ENCODE results near the gene DAAM2. TPM values are rescaled to one million over a fixed set of nuclear protein-coding genes. Genes with fewer than 3 reads are reported as not detected.

Gene DAAM2
- total RNA-seq, 1 experiment from 2014 or later, result 4.0 TPM

DNA sequence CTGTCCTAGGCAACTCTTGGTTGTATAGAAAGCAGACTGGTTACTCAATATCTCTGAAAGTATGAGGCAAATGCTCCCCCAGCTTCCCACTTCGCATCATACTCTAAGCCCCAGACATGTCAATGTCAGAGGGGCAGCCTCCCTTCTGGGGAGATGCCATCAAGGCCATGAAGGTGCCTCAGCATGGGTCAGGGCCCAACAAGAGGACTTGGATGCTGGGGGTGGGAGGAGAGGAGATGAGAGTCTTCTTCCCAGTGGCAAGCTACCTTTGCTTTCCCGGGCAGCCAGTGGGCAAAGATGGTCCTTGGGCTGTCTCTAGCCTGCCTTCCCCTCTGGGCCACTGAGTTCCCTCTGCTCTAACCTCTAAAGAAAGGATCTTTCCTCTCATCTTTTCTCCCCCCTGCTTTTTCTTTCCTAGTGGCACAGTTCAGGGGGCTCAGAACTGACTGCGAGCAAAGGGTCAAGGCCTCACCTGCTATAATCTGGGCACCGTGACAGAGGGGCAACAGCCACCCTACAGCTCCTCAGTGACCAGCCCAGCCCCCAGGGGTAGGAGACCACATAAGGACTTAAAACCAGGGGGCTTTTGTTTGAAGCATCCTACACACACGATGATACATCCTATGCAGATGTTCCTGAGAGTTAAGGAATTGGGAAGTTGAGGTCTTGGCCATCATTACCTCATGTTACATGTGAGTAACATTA lies 115.8 kb downstream of the DAAM2 start:
- DNase-seq (ENCODE audit: low read depth), result no peak

DNA sequence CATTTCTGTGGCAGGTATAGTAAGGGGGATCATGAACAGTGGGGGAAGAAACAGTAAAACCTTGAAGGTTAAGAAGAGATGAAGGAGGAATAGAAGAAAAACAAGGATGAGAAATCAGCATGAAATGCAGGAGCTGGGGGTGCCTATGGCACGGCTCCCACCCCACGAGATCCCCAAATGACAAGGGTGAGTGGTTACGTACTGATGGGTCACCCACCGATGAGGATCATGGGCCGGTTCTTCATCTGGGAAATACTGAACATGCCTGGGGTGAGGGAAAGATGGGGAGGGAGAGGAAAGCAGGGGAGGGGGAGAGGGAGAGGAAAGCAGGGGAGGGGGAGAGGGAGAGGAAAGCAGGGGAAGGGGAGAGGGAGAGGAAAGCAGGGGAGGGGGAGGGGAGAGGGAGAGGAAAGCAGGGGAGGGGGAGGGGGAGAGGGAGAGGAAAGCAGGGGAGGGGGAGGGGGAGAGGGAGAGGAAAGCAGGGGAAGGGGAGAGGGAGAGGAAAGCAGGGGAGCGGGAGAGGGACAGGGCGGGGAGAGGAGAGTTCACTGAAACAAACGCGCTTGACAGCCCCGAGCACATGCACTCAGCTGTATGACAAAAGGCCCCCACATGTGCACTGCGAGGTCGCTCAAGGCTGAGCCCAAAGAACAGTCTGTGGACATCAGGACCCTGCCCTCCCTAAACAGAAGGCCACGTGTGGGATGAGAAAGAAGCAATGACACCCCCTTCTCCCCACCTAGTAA lies 116.8 kb downstream of the DAAM2 start:
- DNase-seq (ENCODE audit: low read depth), result no peak

DNA sequence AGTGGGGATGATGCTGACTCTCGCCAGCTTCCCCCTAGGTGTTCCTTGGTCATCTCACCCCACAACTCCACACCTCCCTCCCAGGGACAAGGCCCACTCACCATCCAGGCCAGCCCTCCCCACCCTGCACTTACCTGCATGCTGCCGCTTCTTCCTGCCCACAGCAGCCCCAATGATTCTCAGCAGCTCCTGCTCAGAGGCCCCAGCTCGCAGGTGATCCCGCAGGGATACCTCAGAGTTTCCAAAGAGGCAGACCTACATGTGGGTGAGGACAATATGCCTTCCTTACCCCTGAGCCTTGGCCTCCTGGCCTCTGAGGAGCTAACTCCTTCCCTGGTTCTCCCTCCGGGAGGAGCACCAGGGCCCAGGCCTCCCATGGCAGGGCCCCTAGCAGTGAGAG lies 117.5 kb downstream of the DAAM2 start:
- DNase-seq (ENCODE audit: low read depth), result no peak

DNA sequence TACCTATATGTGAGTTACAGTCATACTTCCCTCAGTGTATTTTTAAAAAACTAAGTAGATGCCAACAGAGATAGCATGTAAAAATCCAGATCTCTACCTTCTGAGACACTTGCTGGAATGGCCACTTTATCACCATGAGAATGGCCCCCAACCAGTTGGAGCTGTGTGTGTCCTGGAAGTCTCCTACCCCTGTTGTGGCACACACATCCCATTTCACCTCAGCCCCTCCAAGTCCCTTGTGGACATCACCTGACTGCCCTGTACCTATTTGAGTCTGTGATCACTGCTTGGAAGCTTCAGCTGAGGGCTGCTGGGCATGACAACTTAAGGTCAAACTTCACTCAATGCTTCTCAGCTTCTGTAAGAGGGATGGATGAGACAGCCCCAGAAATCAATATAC lies 118.0 kb downstream of the DAAM2 start:
- DNase-seq (ENCODE audit: low read depth), result no peak

DNA sequence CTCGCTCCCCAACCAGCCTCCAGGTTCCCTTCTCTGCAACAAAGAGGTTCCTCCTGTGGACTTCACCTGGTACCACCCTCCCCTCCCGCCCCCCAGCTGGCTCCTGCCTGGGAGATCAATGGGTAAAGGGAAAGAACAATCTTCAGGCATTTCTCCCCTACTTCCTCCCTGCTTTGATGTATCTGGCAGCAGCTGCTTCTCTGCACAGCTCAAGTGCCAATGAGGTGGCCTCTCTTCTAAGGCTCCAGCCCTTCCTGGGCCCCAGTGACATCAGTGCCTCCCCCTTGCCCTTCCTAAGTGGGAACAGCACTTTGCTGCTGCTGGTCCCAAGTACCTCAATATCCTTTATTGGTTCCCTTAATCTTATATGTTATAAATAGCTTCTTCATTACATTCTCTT lies 118.6 kb downstream of the DAAM2 start:
- DNase-seq (ENCODE audit: low read depth), result no peak

DNA sequence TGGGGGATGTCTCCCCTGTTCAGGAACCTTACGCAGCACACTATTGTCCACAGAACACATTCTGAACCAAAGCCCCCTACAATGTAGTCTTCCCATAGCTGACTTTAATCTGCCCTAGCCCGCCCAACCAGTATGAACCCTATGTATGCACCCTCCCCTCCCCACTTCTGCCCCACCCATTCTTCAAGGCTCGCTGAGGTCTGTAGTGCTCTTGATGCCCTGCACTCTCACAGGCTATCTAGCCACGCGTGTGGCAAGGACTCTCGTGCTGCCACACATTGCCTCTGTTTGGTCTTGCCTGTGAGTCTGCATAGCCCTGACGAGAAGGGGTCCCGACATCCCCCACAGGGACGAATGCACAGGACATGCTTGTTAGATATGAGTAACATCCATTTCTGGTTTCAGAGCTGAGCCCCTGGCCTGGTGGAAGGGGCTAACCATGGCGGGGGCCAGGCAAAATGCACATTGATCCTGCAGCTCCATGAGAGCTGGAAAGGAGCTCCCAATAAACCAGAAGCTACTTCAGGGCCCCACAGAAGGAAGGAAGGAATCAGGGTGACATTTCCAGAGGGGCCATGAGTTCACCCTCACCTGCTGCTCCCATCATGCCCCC lies 119.4 kb downstream of the DAAM2 start:
- no peak for DNase-seq (ENCODE audit: low read depth)

DNA sequence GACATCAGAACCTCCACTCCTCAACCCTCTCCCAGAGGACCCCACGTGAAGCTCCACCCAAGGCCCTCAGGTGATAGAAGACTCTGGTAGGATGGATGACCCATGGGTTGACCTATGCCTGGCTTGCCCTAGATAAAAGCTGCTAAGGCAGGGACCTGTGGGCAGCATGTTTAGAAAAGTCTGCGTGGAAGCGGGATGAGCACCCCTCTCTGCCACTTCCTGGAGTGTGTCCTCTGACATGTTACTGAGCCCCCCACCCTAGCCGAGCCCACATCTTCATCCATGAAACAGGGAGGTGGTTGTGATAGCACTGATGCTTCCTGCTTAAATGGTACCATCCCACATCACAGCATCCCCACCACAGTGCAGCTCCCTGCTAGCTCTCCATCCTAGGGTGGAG lies 120.3 kb downstream of the DAAM2 start:
- DNase-seq (ENCODE audit: low read depth), result no peak

DNA sequence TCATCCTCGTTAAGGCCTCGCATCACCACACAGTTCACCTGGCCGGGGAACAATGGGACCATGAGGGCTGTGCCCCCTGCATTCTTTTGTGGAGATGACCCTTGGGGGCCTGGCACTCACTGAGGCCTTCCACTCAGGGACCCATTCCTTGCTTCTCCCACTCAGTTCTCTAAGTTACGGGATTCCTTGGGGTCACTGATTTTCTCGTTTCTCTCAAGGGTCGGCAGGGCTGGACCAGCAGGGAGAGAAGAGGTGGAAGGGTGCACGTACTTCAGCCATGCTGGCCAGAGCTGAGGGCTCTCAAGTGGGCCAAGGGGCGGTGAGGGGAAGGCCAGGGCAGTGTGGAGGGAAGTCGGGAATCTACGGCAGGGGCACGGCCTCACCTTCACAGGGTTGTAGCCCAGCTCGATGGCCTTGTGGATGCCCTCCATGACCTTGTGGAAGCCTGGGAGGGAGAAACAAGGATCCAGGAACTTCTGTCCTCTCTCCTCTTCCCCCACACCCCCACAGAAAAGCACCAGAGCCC lies 121.3 kb downstream of the DAAM2 start:
- no peak for DNase-seq (ENCODE audit: low read depth)

DNA sequence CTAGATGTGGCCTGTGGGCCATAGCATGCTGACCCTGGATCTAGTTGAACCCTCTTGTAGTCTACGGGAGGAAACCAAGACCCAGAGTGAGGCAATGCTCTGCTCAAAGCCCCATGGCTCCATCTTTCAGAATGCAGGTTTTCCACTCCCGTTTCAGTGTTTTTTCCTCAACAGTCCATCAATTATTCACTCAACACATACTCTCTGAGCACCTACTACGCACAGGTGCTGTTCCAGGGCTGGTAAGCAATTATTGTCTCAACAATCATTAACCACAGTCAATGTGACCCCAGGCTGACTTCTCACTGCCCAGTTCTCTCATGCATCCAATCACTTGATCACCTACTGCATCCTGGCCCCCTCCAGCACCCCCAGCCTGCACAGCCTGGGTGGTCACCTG lies 122.1 kb downstream of the DAAM2 start:
- DNase-seq (ENCODE audit: low read depth), result no peak

DNA sequence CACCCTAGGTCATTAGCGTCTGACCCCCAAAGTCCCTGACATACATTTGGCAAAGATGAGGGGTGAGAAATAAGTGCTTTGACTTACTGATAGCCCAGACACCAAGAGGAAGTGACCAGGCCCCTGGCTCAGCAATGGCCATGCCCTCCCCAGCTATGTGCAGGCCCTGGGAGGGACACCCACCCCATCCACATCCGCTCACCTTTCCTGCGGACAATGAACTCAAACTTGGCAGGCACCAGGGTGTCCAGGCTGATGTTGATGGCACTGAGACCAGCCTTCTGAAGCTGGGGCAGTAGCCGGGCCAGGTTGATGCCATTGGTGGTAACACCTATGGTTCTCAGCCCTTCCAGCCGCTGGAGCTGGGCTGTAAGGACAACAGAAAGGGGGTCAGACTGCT lies 123.7 kb downstream of the DAAM2 start:
- no peak for DNase-seq (ENCODE audit: low read depth)

DNA sequence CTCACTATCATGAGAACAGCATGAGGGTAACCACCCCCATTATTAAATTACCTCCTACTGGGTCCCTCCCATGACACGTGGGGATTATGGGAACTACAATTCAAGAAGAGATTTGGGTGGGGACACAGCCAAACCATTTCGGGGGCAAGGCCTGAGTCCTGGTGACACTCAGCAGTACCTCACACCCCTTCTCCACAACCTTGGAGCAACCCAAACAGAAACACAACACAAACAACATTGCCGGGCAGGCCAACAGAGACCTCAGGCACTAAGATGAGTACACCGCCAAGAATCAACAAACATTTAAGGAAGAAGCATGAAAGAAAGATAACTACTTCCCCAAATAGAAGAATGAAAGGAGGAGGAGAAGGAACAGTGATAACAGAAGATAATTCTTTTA lies 125.2 kb downstream of the DAAM2 start:
- DNase-seq (ENCODE audit: low read depth), result no peak

DNA sequence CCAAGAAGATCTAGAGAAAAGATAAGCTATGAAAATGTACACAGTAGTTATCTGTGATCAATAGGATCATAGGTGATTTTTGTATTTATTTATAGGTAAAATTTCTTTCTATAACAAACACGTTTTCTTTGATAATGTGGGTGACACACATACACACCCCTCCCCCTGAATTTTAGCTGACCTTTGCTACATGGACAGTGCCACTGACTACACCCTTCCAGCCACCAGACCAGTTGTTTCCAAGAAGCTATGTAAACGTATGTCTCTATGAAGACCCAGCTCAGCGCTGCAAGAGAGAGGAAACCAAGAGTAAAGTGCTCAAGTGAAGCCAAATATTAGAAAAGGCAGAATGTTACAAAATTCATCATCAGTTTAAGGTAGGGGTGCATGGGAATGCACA lies 125.8 kb downstream of the DAAM2 start:
- no peak for DNase-seq (ENCODE audit: low read depth)

DNA sequence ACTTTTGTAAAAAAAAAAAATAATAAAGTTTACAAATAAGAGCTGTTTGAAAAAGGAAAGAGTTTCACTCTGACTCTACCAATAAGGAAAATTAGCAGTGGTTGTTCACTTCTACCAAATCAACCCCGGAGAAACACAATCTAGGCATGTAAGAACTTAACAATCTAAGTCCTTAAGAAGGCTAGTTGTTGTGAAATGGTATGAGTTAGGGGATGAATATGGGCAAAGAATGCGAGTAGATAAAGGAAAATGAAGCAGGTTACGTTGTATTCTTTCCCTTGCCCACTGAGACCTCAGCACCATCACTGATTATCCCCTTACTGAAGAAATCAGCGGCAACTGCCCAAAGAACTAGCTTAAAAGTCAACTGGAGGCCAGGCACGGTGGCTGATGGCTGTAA lies 126.7 kb downstream of the DAAM2 start:
- no peak for DNase-seq (ENCODE audit: low read depth)

DNA sequence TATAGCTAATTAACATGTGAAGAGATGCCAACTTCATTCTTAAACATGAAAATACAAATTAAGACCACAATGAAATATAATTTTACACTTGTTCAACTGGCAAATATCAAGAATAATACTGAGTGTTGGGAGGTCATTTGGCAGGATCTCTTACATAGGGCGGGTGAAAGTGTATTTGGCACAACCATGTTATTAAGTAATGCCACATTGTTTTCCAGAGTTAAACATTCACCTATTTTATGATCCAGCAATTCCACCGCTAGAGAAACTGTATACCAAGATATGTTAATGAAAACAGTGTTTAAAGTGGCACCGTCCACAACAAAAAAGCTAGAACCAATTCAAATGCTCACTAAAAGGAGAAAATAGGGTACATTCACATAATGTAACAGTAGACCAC lies 128.0 kb downstream of the DAAM2 start:
- DNase-seq (ENCODE audit: low read depth), result no peak

DNA sequence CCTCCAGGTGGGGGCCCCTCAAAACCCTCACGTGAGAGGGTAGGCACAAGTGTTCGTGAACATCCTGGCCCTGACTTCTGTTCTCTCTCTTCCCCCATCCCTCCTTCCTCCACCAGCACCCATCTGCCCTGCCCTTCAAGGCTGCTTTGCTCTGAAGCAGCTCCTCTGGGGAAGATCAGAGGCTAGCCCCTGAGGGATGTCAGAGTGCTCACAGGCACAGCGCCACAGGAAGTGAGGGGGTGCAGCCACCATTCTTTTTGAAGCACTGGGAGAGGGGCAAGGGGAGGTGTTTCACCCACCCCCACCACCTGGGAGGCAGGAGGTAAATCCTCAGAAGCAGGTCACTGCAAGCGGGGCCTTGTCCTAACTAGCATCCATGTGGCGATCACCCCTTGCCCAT lies 130.6 kb downstream of the DAAM2 start:
- no peak for DNase-seq (ENCODE audit: low read depth)

DNA sequence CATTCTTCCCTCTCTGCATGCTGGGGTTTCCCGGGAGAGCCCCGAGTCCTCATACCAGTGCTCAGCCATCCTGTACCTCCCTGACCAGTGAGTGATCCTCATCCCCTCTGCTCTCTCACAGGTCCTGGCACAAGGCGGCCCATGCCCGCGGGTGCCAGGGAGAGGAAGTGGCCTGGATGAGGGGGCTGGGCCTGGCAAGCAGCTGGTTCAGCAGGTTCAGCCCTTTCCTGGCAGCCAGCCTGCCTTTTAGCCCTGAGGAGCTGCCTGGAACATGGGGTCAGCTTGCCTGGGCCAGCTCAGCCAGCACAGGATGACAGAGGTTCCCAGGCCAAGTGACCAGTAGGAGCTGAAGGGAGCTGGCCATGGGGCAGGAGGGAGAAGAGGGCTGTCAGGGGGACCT lies 131.2 kb downstream of the DAAM2 start:
- peak; percentile 41 for DNase-seq (ENCODE audit: low read depth)

DNA sequence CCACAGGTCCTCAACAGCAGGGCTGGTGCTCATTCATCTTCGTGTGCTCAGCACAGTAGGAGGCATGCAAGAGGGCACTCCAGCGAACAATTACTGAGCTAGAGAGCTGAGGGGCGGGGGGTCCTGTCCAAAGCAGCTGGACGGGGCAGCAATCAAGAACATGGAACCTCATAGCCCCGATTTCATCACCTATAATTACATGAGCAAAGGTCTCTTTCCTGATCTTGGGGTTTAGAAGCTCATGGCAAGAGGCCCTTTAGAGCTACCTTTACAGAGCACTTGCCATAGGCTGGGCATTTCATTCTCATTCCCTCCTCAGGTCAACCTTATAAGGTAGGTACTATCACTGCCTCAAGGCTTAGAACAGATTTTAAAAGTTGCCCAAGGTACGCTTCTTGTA lies 131.7 kb downstream of the DAAM2 start:
- DNase-seq (ENCODE audit: low read depth), result no peak

DNA sequence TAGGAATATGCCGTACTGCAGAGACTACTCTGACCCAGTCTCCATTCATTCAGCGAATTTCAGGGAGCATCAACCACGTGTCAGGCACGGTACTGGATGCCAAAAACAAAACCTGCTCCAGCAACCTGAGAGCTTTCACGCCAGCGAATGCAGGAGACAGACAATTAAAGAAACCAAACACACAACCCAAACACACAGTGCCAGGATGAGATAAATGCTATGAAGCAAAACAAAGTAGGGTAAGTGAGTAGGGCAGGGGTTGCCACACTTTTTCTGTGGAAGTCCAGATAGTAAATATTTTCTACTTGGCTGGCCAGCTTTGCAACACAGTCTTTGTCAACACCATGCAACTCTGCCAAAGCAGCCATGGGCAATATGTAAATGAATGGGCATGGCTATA lies 132.1 kb downstream of the DAAM2 start:
- no peak for DNase-seq (ENCODE audit: low read depth)

DNA sequence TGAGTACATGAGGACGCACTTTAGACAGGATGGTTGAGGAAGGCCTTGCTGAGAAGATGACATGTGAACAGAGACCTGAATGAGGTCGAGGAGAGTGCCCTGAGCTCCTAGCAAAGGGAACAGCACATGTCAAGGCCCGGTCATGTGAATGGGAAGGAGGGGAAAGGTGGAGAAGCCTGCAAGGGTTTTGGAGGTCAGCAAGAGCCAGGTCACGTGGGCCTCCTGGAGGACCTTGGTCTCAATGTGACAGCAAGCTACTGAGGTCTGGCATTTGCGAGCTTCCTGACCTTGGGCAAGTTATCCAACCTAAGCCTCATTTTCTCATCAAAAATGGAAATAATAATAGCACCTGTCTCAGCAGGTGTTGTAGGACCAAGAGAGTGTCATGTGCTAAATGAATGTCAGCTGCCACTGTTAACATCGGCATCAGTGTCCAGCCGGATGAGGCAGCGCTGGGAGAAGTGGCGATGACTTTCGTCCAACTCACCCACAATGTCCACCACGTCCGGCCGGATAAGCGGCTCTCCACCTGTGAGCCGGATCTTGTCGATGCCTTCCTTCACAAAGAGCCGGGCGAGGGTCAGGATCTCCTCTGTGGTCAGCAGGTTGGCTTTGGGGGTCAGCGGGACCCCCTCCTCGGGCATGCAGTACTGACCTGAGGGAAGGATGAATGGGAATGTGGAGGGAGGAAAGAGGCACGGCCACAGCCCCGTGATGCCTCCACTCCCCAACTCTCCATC lies 133.2 kb downstream of the DAAM2 start:
- DNase-seq (ENCODE audit: low read depth), result no peak

DNA sequence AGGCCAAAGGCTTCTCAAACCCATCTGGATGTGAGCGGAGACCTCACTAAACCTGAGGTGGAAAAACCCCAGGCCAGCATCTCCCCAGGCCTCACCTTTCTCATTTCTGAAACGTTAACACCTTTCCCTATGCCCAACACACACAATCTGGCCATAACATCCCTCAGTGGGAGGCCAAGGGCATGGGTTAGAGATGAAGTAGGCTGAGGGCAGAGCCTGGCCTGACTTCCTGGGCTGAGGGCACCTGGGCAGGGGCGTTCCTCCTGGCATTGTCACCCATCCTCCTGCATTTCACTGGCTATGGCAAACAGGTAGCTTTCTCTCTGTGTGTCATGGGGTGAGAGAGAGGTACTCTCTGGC lies 133.7 kb downstream of the DAAM2 start:
- DNase-seq (ENCODE audit: low read depth), result no peak

DNA sequence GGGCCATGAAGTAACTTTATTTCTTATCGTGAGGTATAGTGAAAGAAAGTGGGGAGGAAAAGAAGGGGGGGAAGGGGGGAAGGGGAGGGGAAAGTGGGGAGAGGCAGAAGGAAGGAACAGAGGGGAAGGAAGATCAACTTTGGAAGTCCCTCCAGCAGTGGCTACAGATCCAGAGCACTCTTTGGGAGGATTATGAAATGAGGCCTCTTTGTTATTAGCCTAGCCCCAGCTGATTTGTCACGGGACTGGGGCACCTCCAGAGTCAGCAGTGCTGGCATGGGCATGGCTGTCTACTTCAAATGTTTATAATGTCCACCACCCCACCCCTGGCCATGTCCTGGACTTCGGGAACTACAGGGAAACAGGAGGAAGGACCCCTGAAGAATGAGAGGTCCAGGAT lies 134.5 kb downstream of the DAAM2 start:
- peak; percentile 15 for DNase-seq (ENCODE audit: low read depth)

DNA sequence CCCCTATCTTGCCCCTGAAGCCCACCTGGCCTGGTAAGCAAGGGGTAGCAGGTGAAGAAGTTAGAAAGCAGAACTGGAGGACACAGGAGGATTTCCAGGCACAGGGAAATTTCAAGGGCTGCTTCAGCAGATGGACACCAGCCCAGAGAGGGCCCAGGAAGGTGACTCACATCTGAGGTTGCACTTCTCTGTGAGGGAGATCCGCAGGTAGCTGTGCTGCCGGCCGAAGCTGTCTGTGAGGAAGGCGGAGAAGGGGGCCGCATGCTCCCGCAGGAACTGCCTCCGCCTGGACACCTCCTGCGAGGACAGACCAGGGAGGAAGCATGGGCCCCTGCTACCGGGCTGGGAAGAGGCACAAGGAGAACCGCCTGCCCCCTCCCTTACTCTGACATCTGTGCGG lies 135.0 kb downstream of the DAAM2 start:
- DNase-seq (ENCODE audit: low read depth), result peak; percentile 17

Measured in RPMI7951 (cell line).